NCI-H1092 (cell line): ENCODE measurements around the gene CDR2.
"Not testable (repeated sequence)": the region's sequence is repeated elsewhere in the genome, so short reads cannot be mapped to it uniquely, and the experiment has no call there.

Source experiments
- DNase-seq: peaks from one replicate; lab custom pipeline; 2025; lab: John Stamatoyannopoulos, UW

The CDR2 gene

DNA sequence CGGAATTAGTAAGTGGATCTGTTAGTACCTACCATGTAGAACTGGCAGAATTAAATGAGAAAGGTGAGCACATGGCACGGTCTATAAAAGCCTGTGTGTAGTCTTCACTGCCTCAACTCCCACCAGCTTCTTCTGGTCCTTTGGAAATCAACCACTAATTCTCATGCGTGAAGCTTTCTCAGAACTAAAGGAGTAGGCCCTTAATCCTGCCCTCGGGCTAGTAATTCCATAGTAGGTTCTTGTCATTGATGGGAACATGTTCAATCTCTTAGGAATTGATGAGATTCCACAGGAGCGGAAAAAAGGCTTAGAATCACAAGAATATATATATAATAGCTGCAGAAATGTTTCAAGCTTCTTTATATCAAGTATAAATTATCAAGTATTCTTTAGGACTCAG is 21.7 kb downstream of the CDR2 start:
- DNase-seq = no peak

DNA sequence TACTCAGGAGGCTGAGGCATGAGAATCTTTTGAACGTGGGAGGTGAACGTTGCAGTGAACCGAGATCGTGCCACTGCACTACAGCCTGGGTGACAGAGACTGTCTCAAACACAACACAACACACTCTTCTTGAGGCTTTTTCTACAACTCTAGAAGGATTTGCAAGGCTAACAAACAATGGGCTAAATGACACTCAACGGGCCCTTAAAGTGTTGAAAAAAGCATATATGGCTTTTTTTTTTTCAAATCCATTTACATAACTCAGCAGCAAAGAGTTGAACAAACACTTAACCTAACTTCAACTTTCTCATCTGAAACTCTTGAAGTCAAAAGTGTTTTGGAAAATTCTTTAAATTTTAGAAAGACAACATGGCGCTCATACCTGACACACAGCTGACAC is 22.3 kb downstream of the CDR2 start:
- DNase-seq = no peak

DNA sequence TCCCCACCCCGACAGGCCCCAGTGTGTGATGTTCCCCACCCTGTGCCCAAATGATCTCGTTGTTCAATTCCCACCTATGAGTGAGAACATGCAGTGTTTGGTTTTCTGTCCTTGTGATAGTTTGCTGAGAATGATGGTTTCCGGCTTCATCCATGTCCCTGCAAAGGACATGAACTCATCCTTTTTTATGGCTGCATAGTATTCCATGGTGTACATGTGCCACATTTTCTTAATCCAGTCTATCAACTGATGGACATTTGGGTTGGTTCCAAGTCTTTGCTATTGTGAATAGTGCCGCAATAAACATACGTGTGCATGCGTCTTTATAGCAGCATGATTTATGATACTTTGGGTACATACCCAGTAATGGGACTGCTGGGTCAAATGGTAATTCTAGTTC is 23.4 kb downstream of the CDR2 start:
- DNase-seq = not testable (repeated sequence)

DNA sequence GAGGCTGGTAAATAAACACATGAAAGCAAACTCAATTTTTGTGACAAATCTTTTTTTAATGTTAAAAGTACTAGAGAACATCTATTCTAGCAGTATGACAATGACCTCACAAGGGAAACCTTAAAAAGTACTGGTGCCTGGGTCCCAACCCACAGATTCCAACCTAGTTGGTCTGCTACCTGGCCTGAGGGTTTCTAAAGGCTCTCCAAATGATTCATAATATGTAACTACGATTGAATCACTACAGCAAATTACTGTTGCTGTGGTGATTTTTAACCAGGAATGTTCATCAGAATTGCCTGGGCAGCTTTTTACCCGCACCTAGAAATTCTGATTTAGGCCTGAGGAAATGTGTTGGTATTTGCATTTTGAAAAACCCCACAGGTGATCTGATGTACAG is 26.1 kb downstream of the CDR2 start:
- DNase-seq = no peak

DNA sequence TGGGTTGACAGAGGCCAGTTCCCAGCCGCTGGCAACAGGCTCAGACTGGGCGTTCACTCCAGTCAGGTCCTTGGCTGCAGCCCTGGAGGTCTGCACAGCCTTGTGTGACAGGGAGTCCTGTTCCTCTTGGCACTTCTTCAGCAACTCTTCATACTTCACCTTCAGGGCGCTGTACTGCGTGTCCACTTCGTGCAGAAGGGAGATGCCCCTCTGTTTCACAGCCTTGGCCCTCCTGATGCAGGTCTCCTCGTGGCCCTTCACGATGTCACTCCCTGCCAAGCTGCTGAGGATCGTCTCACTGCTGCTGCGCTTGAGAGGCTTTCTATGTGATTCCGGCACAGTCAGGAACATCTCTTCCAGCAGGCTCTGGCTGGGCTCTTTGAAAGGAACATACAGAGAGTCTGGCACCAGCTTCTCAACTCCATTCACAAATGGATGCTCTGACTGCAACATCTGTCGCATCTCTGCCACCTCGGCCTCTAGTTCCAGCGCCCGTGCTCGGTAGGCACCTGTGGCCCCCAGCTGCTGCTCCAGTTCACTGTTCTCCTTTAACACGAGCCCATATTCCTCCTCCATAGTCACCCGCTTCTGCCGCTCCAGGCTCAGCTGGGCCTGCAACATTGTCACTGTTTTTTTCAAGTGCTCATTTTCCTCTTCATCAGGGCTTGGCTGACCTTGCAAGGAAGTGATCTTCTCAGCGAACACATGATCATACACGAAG is 27.2 kb downstream of the CDR2 start:
- DNase-seq = no peak

DNA sequence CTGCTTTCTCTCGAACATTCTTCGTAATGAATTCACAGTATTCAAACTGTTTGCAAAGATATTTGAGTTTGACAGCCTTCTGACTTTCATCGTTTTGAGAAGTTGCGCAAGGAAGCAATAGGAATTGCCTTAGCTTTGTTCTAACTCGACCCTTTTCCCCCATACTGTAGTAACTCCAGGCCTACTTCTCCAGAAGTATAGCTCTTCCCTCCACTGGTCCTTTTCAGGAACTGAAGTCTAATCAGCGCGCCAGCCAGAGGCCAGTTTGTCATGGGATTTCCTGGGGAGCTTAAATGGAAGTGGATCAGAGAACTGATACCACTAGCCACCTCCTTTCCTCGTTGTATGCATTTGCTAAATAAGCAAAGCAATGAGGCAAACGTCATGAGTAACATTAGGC is 27.9 kb downstream of the CDR2 start:
- no peak for DNase-seq

DNA sequence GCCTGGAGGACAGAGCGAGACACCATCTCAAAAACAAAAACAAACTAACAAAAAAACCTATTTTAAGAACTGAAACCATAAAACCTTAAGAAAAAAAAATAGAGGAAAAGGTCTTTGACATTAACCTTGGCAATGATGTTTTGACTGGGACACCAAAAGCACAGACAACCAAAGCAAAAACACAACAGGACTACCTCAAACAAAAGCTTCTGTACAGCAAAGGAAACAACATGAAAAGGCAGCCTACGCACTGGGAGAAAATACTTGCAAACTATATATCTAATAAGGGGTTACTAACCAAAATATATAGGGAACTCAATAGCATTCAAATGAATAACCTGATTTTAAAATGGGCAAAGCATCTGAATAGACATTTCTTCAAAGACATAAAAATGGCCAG is 32.3 kb downstream of the CDR2 start:
- no peak for DNase-seq

DNA sequence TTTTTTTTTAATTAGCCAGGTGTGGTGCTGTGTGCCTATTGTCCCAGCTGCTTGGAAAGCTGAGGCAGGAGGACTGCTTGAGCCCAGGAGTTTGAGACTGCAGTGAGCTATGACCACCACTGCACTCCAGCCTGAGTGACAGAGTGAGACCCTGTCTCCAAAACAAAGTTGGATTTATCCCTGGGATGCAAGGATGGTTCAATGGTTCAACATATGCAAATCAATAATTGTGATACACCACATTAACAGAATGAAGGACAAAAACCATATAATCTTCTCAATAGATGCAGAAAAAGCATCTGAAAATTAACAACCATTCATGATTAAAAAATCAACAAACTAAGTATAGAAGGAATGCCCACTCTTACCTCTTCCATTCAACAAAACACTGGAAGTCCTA is 33.5 kb downstream of the CDR2 start:
- DNase-seq = no peak

DNA sequence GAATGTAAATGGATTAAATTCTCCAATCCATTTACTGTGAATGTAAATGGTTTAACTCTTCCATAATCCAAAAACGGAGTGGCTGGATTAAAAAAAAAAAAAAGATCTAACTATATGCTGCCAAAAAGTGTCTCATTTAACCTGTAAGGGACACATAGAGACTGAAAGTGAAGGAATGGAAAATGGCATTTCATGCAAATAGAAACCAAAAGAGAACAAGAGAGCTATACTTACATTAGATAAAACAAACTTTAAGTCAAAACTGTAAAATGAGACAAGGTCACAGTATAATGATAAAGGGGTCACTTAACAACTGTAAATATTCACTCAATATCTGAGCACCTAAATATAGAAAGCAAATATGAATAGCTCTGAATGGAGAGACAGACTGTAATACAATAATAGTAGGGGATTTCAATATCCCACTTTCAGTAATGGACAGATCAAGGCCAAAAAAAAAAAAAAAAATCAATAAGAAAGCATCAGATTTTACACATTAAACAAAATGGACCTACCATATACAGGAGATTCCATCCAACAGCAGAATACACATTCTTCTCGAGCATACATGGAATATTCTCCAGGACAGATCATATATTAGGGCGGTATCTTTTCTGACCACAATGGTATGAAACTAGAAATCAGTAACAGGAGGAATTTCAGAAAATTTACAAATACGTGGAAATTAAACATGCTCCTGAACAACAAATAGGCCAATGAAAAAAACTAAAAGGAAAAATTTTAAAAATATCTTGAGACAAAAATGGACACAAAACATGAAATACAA is 36.4 kb downstream of the CDR2 start:
- no peak for DNase-seq

DNA sequence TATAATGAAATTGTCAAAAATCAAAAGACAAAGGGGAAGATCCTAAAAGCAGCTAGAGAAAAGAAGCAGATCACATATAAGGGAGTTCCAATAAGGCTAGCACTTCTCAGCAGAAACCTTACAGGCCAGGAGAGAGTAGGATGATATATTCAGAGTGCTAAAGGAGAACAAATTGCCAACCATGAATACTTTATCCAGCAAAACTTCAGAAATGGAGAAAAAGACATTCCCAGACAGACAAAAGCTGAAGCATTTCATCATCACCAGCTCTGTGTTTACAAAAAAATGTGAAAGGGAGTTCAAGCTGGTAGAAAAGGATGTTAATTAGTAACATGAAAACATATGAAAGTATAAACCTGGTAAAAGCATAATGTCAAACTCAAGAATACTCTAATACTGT is 37.4 kb downstream of the CDR2 start:
- DNase-seq = no peak

DNA sequence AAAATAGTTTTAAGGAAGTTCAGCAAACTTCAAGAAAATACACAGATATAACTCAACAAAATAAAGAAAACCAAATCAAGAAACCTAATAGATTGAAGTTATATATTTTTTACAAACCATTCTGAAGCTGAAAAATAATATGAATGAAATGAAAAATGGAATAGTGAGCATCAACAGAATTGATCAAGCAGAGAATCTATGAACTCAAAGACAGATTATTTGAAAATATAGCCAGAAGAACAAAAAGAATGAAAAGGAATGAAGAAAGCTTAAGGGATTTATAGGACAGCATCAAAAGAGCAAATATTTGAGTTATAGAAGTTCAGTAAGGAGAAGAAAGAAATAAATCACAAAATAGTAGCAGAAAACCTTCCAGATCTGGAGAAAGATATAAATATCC is 37.8 kb downstream of the CDR2 start:
- no peak for DNase-seq

DNA sequence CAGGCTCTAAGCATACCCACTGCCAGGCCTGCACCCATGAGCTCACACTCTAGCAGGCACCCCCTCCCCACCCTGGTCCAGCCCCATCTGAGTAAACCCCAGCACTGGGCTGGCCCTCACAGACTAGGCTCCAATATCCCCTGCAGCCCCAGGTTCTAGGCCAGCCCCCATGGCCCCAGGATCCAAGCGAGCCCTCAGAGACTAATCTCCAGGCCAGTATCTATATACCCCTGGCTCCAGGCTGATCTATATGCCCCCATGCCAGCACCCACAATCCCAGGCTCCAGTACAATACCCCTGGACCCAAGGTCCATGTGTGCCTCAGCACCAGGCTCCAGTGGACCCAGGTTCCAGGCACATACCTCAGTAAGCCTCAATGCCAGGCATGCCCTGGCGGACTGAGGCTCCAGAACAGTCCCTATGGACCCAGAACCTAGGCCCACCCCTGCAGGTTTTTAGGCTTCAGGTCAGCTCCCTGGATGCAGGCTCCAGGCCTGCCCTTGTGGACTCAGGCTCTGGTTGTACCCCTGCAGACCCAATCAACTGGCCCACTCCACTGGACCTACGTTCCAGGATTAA is 38.7 kb downstream of the CDR2 start:
- DNase-seq = no peak

DNA sequence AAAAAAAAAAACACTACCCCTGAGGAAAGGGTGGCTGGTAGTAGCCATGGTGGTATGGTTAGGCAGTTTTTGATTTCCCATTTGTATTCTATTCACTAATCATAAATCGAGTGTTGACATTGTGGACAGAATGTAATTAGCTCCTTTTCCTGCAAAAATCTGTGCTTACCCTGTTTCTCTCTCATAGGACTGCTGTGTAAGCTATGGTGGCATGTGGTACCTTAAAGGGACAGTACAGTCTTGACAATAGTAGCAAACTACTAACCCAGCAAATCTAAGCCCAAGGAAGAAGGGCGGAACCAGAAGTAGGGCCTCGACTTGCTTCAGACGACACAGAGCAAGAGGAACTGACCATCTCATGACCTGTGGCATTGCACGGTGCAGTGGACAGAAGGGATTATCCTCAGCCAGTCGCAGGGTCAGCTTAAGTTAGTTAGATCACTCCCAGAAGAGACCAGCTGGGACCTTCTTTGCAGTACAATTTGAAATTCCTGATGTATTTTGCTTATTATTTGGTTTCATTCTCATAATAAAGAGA is 40.9 kb downstream of the CDR2 start:
- no peak for DNase-seq

DNA sequence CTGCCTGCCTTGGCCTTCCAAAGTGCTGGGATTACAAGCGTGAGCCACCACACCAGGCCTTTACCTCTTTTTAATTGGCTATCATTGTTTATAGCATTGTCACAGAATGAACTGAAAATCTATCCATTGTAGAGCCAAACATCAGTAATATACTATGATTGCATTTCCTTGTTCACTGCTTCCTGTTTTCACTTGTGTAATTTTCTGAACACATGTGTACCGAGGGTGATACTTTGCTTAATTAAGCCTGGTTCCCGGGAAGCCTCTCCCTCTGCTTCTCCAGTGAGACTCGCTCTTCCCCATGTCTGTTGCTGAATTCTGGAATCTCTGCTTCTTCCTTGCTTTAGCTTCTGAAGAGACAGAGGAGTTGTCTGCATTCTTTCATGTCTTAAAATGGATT is 44.1 kb downstream of the CDR2 start:
- no peak for DNase-seq

DNA sequence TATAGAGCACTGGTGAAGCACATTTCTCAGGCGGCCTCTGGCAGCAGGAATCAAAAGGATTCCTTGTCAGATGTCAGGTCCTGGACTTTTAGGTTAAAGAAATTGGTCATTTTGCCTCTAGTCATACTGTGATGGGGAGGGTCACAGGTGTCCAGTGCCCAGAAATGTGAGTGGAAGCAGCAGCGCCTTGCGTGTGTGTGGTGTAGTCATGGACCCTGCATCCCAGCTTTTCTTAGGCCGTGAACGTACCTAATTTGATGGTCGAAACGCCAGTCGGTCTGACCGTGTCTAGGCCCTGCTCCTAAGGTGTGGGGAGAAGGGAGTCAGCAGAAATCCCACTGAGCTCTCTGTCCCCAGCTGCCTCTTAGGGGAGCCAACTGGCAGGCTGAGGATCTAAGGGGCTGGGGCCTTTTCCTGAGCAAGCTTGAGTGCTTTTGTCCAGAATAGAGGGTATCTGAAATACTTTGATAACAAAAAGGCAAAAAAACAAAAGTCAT is 45.2 kb downstream of the CDR2 start:
- no peak for DNase-seq

DNA sequence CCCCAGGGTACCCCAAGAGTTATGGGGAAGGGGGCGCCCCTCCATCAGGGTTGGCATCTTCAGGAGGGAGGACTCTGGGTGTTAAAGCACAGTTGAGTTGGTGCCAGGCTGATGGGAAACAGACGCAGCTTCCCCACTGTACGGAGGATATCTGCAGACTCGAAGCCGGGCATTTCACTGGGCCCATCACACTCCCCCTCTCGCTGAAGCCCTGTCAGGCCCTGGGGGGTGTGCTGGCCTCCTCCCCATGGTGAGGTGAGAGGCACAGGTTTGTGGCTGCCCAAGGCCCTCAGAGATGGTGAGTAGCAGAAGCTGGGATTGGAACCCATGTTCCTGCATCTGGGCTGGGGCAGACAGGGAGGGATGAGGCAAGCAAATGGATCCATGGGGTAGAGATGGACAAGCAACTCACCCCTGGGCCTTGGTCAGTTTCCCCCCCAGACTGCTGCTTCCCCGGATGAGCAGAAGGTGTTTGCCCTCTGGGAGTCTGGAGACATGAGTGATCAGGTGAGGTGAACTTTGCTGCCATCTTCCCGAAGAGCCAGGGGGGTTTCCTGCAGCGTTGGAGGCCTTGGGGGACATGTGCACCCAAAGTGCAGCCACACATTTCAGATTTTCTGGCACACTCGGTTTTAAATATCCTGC is 46.2 kb downstream of the CDR2 start:
- DNase-seq = no peak

DNA sequence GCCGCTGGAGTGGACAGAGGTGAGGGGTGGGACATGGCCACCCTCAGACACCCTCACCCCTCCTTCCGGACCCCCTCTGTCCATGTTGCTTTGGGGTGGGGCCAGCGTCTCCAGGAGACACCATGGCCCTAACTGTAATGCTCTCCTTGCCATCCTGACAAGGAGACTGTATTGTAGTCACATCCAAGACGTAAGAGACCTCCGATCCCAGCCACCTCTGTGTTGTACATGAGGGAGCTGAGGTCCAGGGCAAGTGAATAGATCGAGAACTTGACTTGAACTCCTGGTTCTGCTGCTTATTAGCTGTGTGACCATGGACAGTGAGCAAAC is 47.0 kb downstream of the CDR2 start:
- no peak for DNase-seq

DNA sequence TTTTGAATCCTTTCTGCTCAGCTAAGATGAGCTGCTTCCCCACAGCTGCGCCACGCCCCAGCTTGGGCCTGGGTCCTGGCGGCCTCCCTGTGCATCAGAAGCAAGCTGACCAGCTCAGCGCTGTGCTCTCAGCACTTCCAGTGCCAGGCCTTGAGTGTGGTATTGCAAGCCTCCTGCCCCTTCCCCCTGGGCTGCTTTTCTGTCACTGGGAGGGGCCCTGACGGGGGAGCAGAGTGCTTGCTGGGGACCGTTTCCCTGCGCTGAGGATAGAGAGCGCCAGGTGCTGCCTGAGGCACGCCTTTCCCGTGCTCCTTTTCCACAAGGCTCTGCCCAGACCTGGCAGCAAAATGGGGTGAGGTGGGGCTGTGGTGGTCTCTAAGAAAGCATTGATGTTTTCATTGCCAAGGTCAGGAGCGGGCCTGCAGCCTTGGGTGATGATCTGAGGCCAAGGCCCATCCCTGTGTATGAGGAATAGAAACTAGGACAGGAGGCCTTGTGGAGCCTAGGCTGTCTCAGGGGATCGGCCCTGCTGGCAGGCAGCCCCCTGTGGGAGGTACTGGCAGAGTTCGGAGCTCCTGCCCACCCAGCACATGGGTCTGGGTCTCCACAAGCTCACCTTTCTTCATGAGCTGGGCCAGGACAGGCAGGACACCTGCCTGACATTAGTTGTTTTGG is 47.5 kb downstream of the CDR2 start:
- DNase-seq = no peak

DNA sequence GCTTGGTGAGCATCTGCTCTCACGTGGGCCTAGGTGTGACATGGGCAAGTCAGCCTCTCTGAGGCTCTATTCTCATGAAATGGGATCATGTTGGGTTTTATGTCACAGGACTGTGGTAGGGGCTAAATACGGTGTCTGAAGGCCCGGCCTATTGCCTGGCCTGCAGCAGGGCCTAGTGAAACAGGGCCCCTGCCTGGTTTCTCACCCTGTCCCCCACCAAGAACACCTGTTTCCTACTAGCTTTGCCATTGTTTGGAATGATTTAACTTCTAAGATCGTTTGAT is 48.1 kb downstream of the CDR2 start:
- no peak for DNase-seq

DNA sequence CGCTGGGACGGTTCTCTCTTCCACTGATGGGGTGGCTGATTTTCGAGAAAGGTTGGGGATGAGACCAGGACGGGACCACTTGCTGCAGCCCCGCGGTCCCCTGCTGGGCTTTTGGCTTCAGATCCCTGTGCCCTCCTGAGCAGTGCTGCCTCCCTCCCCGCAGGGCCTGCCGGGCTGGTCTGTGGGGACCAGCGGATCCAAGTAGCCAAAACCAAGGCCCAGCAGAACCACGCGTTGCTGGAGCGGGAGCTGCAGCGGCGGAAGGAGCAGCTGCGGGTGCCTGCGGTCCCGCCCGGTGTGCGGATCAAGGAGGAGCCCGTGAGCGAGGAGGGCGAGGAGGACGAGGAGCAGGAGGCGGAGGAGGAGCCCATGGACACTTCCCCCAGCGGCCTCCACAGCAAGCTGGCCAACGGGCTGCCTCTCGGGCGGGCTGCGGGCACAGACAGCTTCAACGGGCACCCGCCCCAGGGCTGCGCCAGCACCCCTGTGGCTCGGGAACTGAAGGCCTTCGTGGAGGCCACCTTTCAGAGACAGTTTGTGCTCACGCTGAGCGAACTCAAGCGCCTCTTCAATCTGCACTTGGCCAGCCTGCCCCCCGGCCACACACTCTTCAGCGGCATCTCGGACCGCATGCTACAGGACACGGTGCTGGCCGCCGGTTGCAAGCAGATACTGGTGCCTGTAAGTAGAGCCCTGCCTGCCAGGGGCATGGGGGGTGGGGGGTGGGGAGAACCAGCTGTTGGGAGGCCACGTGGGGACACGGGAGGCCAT is 48.6 kb downstream of the CDR2 start:
- no peak for DNase-seq

DNA sequence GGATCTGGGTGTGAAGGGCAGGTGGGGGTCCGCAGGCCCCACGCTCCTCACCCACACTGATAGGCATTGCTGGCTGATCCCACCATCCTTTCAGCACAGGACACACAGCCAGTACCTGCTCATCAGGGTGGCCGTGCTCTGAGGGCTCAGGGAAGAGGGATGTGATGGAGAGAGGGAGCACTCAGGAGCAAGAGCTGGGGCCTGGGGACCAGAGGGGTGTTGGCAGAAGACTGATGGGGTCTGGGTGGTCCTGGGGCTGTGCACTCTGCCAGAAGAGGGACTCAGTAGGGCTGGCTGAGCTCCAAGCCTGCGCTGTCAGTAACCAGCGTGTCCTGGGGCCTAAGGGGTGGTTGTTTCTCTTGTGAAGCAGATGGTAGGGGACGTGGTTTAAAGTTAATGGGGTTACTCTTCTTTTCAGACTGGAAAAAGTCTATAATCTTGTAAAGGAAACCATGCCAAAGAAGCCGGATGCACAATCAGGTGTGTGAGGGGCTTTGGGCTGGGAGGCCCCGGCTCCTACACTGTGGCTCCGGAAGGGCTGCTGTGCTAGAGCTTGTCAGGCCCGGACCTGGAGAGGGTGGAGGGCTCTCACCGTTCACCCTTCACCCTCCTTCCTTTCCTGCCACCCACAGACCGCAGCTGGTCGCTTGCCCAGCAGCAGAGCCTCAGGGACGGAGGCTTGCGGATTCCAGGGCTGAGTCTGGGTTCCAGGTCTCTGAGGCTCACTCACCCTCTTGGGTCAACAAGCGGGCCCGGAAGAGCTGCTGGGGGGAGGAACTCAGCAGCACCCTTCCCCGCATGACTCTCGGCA is 49.4 kb downstream of the CDR2 start:
- no peak for DNase-seq
